ENCODE measurements around the gene COG1. TPM values are rescaled to one million over a fixed set of nuclear protein-coding genes. Genes with fewer than 3 reads are reported as not detected.

Gene COG1
- total and polyA plus RNA-seq, 11 donors, result 20.2 to 78.7 (median 55.1) TPM

DNA sequence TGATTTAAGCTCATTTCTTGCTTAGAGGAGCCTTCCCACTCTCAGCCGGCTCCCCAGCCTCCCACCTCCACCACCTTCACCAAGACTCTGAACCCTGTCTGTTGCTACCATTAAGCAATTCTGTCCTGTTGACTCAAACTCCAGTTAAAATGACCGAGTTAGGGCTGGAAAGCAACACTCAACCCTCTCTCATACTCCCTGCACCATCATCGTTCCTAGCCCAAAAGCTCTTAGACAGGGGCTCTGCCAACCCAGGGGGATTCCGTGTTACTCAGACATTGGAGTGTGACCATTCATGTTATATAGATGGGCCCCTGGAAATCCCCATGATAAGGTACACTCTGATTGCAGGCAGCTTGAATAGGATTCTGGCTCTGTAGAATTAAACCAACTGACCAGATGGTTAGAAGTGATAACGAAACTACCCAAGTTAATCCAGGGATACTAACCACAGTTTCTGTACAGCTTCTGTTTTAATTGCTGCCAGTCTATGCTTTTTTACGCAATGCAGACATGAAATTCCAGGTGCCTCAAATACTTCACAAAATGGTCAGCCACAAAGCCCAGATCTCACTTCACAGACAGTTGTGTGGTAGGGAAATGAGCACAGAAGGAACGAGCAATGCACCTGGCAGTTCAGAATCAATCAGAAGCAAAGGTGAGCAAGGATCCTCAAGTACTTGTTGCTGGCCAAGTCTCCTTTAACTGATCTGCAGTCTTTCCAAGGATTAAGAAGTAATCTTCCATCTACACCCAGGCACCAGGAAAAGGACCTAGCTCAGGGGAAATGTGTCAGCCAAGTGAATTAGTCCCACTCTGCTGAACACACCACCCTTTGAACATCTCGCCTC, 25.9 kb upstream of the COG1 start:
- Histone ChIP-seq H3K4me1 (peaks cover 0 to 30% (median 8%) of the 10 kb centered on the region in 12 donors), H3K27ac (peak overlapping the region in 1 of 12 donors; percentile 18), H3K27me3 (peaks cover 7 to 73% (median 31%) of the 10 kb centered on the region in 9 donors), H3K9me3 (no peaks in the 10 kb centered on the region), H3K4me3 (peak overlapping the region in 8 of 12 donors; percentile 47 to 65 (median 58)), H3K36me3 (no peaks in the 10 kb centered on the region)
- WGBS, 4 donors, result 63 to 72% (median 67%) methylated on average over 8 of the region's 8 CpGs
- TF ChIP-seq, protein P1, sequence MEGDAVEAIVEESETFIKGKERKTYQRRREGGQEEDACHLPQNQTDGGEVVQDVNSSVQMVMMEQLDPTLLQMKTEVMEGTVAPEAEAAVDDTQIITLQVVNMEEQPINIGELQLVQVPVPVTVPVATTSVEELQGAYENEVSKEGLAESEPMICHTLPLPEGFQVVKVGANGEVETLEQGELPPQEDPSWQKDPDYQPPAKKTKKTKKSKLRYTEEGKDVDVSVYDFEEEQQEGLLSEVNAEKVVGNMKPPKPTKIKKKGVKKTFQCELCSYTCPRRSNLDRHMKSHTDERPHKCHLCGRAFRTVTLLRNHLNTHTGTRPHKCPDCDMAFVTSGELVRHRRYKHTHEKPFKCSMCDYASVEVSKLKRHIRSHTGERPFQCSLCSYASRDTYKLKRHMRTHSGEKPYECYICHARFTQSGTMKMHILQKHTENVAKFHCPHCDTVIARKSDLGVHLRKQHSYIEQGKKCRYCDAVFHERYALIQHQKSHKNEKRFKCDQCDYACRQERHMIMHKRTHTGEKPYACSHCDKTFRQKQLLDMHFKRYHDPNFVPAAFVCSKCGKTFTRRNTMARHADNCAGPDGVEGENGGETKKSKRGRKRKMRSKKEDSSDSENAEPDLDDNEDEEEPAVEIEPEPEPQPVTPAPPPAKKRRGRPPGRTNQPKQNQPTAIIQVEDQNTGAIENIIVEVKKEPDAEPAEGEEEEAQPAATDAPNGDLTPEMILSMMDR (IDR thresholded peaks at IDR 0.05), result no peak
- TF ChIP-seq POLR2A (IDR thresholded peaks at IDR 0.05), result no peak
- no peak for DNase-seq
- intact Hi-C loops (cut with DNase I), result loop anchor here in 2 of 10 donors (10.0 kb wide), 2 partner anchors 602 to 612 kb away; no protein-coding TSS in a partner anchor
- ATAC-seq, result no peak

DNA sequence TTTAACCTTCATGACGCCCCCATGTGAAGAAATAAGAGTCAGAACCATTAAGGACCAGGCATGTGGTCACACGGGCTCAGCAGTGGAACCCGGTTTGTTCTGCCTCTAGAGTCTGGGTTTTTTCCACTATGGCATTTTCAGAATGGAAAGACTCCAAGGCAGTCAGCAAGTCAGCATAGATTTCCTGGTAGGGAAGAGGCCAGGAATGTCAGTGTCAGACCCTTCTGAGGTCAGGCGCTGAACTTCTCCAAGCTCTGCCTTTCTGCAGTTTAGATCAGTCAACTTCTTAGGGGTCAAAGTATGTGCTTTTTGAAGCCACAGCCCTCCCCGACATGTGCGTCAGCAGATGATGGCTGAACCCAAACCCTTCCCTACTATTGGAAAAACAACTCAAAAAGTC, 24.2 kb upstream of the COG1 start:
- WGBS, 4 donors, result 81 to 87% (median 83%) methylated on average over 6 of the region's 6 CpGs
- intact Hi-C loops (cut with DNase I), result loop anchor here in 2 of 10 donors (10.0 kb wide), 2 partner anchors 604 to 614 kb away; no protein-coding TSS in a partner anchor
- Histone ChIP-seq H3K4me3 (no peak overlapping the region), H3K27ac (peak overlapping the region in 5 of 12 donors; percentile 30 to 56 (median 42)), H3K36me3 (no peaks in the 10 kb centered on the region), H3K4me1 (peaks cover 0 to 30% (median 8%) of the 10 kb centered on the region in 12 donors), H3K9me3 (no peaks in the 10 kb centered on the region), H3K27me3 (peaks cover 7 to 57% (median 21%) of the 10 kb centered on the region in 9 donors)
- no peak for DNase-seq
- ATAC-seq, result peak in 2 of 4 donors; percentile 33 to 37
- TF ChIP-seq POLR2A (IDR thresholded peaks at IDR 0.05), result no peak
- TF ChIP-seq, protein P1 (IDR thresholded peaks at IDR 0.05), result no peak

GRCh38 chr17:73170324-73170723, 22.5 kb upstream of the COG1 start:
- WGBS, 4 donors, result 86 to 90% (median 87%) methylated on average over 5 of the region's 5 CpGs
- intact Hi-C loops (cut with DNase I), result no loop called here
- ATAC-seq (no peak), DNase-seq (no peak)
- Histone ChIP-seq H3K4me1 (peaks cover 0 to 20% (median 2%) of the 10 kb centered on the region in 12 donors), H3K9me3 (no peaks in the 10 kb centered on the region), H3K4me3 (no peak overlapping the region), H3K27ac (no peak overlapping the region), H3K27me3 (peaks cover 0 to 45% (median 14%) of the 10 kb centered on the region in 9 donors), H3K36me3 (no peaks in the 10 kb centered on the region)
- TF ChIP-seq, protein P1 (IDR thresholded peaks at IDR 0.05), result no peak
- TF ChIP-seq POLR2A (IDR thresholded peaks at IDR 0.05), result no peak

DNA sequence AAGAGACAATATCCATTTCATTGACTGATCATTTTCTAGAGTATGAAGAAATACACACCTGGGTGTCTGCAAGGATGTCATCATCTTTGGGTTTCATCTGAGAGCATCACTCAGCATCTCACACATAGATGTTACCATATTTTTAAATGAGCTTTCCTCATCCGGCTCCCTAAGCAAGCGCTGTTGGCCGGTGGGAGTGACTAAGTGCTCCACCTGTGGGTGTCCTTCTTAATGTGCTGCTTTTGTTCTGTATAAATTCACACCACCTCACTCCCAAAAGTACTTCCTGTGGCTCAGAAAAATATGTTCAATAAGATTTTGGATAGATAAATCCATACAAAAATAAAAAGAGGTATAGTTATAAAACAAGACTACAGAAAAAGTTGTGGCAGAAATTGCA, 20.6 kb upstream of the COG1 start:
- ATAC-seq (no peak), DNase-seq (no peak)
- Histone ChIP-seq H3K27me3 (peaks cover 0 to 32% (median 4%) of the 10 kb centered on the region in 9 donors), H3K27ac (no peak overlapping the region), H3K4me3 (no peak overlapping the region), H3K4me1 (peaks cover 0 to 1% (median 0%) of the 10 kb centered on the region in 12 donors), H3K36me3 (no peaks in the 10 kb centered on the region), H3K9me3 (no peaks in the 10 kb centered on the region)
- intact Hi-C loops (cut with DNase I), result no loop called here
- TF ChIP-seq POLR2A (IDR thresholded peaks at IDR 0.05), result no peak
- TF ChIP-seq, protein P1 (IDR thresholded peaks at IDR 0.05), result no peak
- 74 to 78% (median 75%) methylated on average over 3 of the region's 3 CpGs for WGBS, 4 donors
